ENCODE measurements around the gene COL5A1.

COL5A1 gene

DNA sequence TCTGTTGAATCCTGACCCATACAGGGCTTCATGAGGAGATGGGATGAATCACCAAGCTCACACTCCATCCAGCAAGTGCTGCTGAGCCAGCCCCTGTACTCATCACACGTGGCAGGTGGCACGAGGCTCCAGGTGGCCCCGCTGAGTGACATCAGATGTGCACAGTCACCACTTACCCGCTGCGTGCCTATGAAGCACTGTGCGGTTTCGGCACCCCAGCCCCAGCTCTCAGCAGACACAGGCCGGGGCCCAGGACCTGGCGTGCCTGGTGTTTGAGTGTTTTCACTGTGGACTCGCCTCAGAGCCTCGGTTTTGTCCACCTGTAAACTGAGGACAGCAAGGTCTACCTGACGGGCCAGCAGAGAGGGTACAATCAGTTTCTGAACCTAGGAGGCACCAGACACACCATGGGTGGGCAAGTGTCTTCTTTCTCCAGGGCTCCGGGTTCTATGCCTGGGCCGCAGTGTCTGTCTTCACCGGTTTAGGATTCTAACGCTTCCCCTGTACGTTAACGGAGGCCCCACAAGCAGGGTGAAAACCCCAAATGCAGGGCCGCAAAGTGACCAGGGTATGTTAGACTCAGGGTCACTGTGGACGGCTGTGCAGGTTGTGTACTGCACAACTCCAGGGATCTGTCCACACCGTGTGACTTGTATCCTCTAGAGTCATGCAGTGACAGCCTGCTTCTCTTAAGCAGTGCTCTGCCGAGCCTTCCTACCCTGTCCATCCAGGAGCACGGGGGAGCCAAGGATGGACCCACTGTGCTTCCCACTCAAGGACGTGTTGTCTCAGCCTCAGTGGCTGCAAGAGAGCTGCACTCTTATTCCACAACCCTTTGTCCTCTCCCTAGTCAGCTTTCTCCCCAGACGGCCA is 44.3 kb upstream of the COL5A1 start:
- DNase-seq (ENCODE audit: extremely low read depth, low read depth), result no peak
- TF ChIP-seq, protein P1, sequence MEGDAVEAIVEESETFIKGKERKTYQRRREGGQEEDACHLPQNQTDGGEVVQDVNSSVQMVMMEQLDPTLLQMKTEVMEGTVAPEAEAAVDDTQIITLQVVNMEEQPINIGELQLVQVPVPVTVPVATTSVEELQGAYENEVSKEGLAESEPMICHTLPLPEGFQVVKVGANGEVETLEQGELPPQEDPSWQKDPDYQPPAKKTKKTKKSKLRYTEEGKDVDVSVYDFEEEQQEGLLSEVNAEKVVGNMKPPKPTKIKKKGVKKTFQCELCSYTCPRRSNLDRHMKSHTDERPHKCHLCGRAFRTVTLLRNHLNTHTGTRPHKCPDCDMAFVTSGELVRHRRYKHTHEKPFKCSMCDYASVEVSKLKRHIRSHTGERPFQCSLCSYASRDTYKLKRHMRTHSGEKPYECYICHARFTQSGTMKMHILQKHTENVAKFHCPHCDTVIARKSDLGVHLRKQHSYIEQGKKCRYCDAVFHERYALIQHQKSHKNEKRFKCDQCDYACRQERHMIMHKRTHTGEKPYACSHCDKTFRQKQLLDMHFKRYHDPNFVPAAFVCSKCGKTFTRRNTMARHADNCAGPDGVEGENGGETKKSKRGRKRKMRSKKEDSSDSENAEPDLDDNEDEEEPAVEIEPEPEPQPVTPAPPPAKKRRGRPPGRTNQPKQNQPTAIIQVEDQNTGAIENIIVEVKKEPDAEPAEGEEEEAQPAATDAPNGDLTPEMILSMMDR (IDR thresholded peaks at IDR 0.05; ENCODE audit: low read depth, low read length), result no peak

DNA sequence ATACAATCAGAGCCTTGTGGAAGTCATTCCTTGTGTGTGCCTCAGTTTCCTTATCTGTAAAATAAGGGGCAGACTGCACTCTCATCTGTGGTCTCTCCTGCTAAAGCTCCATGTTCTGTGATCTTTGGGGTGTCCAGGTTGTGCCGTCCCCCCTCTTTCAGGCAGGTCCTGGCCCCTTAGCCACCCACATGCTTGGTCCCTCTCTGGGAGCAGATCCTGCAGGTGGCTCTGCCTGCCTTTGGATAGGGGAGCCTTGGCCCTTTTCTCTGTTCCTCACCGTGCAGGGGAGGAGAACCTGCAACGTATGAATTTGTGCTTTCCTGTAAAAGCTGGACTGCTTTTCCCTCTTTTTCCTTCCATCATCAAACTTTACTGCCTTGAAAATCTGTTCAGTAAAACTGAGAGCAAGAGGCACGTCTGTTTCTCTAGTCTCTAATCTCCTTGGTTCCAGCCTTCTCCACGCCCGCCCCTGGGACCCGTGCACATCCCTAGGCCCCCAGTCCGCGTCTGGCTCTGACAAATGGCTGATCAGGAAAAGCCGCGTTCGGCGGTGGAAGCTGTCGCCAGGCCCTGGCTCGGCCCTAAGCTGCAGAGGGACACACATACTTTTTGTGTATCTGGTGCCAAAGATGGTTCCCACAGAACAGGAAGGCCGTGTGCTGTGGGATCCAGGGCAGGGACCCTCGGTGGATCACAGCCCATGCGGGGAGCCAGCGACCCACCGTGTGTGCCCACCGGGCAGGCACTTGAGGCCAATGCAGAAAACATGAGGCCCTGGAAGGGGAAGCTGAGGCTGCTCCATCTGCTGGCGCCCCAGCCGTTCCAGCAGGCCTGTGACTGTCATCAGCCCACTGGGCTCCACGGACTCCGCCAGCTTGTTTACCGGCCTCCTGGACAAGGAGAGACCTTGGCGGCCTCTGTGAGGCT is 43.4 kb upstream of the COL5A1 start:
- TF ChIP-seq, protein P1 (IDR thresholded peaks at IDR 0.05; ENCODE audit: low read depth, low read length), result no peak; the same call in 1 of the 2 replicates
- DNase-seq (ENCODE audit: extremely low read depth, low read depth), result no peak

DNA sequence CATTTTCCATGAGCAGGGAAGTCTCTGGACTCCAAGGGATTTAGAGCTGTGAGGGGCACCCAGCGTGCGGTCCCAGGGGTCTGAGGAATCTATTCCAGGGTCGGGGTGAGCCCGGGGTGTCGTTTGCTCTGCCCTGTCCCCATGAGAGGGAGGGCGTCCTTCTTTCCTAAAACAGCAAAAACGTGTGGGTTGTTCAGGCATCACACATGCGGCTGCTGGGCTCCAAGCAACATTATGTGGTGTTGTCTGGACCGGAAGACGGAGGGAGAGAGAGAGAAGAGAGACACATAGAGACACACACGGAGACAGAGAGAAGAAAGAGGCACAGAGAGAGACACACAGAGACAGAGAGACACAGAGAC is 42.7 kb upstream of the COL5A1 start:
- no peak for DNase-seq (ENCODE audit: extremely low read depth, low read depth)
- TF ChIP-seq, protein P1 (IDR thresholded peaks at IDR 0.05; ENCODE audit: low read depth, low read length), result no peak

DNA sequence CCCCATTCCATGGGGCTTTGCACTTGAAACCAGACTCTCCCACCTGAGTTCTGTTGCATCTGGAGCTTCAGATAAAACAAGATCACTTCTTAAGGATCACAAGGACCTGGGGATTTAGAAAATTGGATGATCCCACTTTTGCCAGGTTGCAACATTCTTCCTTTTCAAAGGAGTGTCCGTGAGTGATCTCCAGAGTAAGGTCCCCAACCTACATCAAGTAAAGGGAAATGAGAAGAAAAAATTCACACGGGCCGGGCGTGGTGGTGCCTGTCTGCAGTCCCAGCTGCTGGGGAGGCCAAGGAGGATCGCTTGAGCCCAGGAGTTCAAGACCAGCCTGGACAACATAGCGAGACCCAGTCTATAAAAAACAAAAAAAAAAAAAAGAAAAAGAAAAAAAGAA is 41.2 kb upstream of the COL5A1 start:
- no peak for DNase-seq (ENCODE audit: extremely low read depth, low read depth)
- TF ChIP-seq, protein P1 (IDR thresholded peaks at IDR 0.05; ENCODE audit: low read depth, low read length), result no peak

DNA sequence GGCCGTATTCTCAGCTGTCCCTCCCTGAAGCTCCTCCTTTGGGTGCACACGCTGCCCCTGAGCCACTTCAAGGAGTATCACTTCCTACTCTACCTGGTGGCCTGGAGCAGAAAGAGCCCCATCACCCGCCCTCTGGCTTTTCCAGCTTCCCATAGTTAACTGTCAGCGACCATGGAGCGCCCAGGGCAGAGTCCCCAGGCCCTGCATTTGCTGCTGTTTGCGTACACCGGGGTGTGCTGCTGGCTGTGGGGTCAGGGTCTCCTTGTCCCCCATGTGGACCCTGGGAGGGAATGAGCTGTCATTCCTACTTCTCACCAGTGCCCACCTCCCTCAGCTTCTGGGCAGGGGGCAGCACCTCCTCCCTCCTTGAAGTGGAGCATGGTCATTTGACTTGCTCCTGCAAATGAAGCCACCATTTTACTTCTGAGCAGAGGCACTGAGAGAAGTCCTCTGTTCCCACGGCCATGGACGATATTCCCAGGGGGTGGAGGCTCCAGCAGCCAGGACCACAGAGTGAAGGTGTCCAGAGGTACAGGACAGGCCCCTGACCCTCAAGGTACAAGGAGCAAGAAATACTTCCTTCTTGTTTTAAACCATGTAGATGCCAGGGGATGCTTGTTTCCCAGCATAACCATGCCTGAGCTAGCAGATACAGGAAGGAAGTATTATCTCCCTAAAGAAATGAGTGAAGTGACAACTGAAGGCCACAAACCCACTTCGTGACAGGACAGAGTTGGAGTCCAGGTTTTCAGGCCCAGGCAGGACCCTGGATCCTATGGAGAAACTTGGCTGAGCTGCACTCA is 40.6 kb upstream of the COL5A1 start:
- TF ChIP-seq, protein P1 (IDR thresholded peaks at IDR 0.05; ENCODE audit: low read depth, low read length), result no peak
- no peak for DNase-seq (ENCODE audit: extremely low read depth, low read depth)

DNA sequence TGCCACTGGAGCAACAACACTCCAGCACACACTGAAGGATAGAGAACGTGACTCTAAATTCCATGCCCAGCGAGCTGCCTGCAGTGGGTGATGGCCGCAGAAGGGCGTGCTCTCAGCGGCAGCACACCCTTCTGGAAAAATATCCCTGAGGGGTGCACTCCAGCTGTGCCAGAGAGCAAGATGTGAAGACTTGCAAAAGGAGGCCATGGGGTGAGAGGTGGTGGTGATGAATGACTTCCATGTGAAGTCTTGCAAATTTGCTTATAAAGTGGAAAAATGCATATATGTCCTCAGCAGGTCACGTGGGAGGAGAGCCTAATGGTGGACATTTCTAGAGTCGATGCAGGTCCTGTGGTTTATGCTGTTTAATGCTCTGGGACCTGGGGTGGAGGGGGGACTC is 39.8 kb upstream of the COL5A1 start:
- DNase-seq (ENCODE audit: extremely low read depth, low read depth), result no peak
- TF ChIP-seq, protein P1 (IDR thresholded peaks at IDR 0.05; ENCODE audit: low read depth, low read length), result no peak

All from AG09319 (cell line).